Ovary (tissue), 9 donors: ENCODE measurements around the gene PTPRO. TPM values are rescaled to one million over a fixed set of nuclear protein-coding genes. Genes with fewer than 3 reads are reported as not detected.

Source experiments
- DNase-seq, 5 donors: peaks; one replicate each; pipeline ENCODE4 v3.0.0-alpha.2; 2019 to 2020
- H3K27ac ChIP-seq, 2 donors: fragments of 200-600 bp; one replicate each; pipeline versions ENCODE4 v1.5.1 to v1.8.0; 2019 to 2022
- H3K27me3 ChIP-seq: fragments of 200-600 bp; one replicate; pipeline ENCODE4 v1.8.0; 2022
- H3K36me3 ChIP-seq: fragments of 200-600 bp; sonication (generic); one replicate; pipeline ENCODE4 v1.5.1; 2019
- H3K4me1 ChIP-seq: one replicate; pipeline ENCODE4 v1.8.1; 2013; ENCODE audit warnings: mild to moderate bottlenecking, moderate library complexity; ENCODE audit not compliant: insufficient read depth
- H3K4me3 ChIP-seq: fragments of 200-600 bp; sonication (generic); one replicate; pipeline ENCODE4 v1.5.1; 2017
- H3K9me3 ChIP-seq, 2 donors: fragments of 200-600 bp in 1 of 2; sonication (generic) in 1 of 2; one replicate each; pipeline versions ENCODE4 v1.5.1 to v1.8.1; 2013 to 2019; ENCODE audit warnings: mild to moderate bottlenecking in 1 of 2, moderate library complexity in 1 of 2
- CTCF ChIP-seq, 3 donors: fragments of 450-650 bp in 2 of 3; fragments of 200-600 bp in 1 of 3; IDR thresholded peaks; one replicate each; pipeline versions ENCODE4 v1.5.1 to v1.8.0; 2016 to 2022; ENCODE audit warnings: antibody characterized with exemption in 3 of 3, mild to moderate bottlenecking in 1 of 3
- EP300 ChIP-seq: sonication (generic); formaldehyde crosslinking; IDR thresholded peaks from one replicate; pipeline ENCODE4 v1.6.1; 2017; ENCODE audit warnings: antibody characterized with exemption
- POLR2A ChIP-seq: fragments of 450-650 bp; IDR thresholded peaks from one replicate; pipeline ENCODE4 v1.6.1; 2017; ENCODE audit warnings: antibody characterized with exemption, mild to moderate bottlenecking, moderate library complexity
- WGBS, 3 donors: extraction: QIAGEN DNeasy Blood & Tissue Kit in 1 of 3; methylation state at CpG; one replicate each; pipeline versions ENCODE4 v1.1.5 to v1.1.7; 2013 to 2017; 5-methylcytosine and 5-hydroxymethylcytosine counted together
- intact Hi-C, 4 donors: fragments of 100-400 bp; cut with DNase I; formaldehyde crosslinking; loops; one replicate each; pipeline versions ENCODE4 v1.11.0 to v1.15.1; 2022 to 2023
- polyA plus RNA-seq, 2 donors: library from polyadenylated mRNA; stranded (reverse); fragments of 200-250 nt in 1 of 2; fragments of 350-450 nt in 1 of 2; fragmentation: Illumina TruSeq in 1 of 2; extraction: RNeasy Lipid Tissue Mini Kit (QIAGEN cat#74804) in 1 of 2; gene quantifications; one replicate each; pipeline ENCODE4 v1.2.3, GENCODE V29; 2013 to 2014
- total RNA-seq, 7 donors: library from RNA; depleted of rRNA in 2 of 7; stranded (reverse); fragments of >200 nt in 2 of 7; fragmentation: NEBNext Ultra II Directional in 3 of 7; extraction: Animal tissue kit (Norgen Biotek cat#: 25700) in 3 of 7; gene quantifications; one replicate each; pipeline versions ENCODE4 v1.1.0 to v1.2.4, GENCODE V29; 2016 to 2023
- donor health status: DM: no; HTN: no; CAD: no; lungs with moderate emphysema.
- donor health status: DM: no; HTN: no; CAD: no.
- donor health status: Bipolar disorder and iron deficiency.
- donor health status: DM: yes; HTN: yes; CAD: no.
- donor health status: DM: no; HTN: no; CAD: no.
- donor health status: DM: yes; HTN: yes; CAD: no.

Gene PTPRO
- total and polyA plus RNA-seq, 9 donors: 0.30 to 3.7 (median 0.83) TPM

DNA sequence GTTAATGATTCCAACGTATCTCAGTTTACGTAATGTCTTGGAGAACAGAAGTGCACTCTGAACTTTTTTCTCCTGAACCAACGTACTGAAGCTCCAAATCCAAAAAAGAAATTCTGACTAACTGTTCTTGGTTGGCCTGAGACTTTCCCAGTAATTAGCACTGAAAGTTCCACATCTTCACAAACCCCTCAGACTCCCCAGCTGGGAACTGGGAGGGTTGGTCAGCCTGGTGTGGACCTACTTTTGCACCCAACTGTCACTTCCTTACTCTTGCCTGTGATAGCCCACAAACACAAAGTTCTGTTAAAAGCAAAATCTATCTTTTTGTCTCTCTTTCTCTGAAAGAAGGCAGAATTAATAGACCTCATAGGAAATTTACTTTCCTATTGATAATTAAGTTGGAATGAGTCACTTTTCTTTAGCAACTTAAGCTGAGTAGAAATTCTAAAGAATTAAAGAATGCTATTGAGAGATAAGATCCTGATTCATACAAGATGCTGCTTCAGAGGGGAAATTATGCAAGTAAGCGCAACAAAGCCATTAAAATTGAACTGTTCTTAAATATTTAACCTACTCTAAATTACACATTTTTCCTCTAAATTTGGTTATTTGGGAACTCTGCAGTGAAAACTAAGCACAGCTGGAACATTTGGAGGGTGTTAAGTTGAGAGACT, 311.8 kb downstream of the PTPRO start:
- Histone ChIP-seq H3K9me3 (no peaks in the 10 kb centered on the region), H3K27ac (no peak overlapping the region), H3K36me3 (no peaks in the 10 kb centered on the region), H3K4me3 (no peak overlapping the region), H3K4me1 (peaks cover 15% of the 10 kb centered on the region), H3K27me3 (no peaks in the 10 kb centered on the region)
- TF ChIP-seq EP300 (no peak), CTCF (IDR thresholded peaks at IDR 0.05) (no peak)
- intact Hi-C loops: loop anchor here in 1 of 4 donors (10.0 kb wide), 1 partner anchor 151 kb away; the partner anchor contains the start of gene EPS8
- DNase-seq: no peak
- 50 to 60% (median 53%) methylated on average over 4 of the region's 4 CpGs for WGBS, 3 donors

DNA sequence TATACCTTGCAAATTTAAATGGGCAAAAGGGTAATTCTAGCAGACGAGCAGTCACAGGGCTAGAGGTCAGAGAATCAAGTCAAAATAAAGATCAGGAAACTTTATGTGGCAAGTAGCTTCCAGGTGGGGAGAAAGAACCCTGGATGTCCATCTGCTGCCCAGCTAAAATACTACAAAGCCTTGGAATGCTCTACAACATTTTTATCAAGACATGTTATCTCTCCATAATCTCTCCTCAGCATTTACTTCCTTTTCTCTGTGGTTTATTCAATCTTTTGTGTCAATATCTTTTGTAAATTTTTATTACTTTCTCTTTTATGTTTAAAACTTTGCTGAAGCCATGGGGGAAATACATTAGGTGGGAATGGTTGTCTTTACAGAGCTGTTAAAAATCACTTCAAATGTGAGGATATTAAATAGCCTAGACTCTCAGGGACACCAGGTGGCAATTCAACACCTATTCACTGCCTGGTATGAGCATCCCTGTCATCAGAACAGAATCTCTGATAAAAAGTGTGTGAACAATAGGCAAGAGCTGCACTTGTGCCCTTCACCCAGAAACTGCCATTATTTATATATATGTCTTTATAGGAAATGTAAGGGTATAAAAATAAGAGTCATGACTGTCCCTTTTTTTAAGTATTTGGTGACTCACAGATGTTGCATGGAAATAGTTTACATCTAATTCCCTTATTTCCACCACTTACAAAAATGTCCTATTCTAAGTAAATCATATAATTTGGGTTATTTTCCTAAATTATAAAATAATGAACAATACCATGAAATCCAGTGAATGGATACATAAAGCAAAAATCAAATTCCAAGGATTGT, 314.0 kb downstream of the PTPRO start:
- Histone ChIP-seq H3K27ac (peak overlapping the region in 1 of 2 donors; percentile 59), H3K36me3 (no peaks in the 10 kb centered on the region), H3K4me3 (no peak overlapping the region), H3K4me1 (peaks cover 14% of the 10 kb centered on the region), H3K9me3 (no peaks in the 10 kb centered on the region), H3K27me3 (no peaks in the 10 kb centered on the region)
- intact Hi-C loops: loop anchor here in 1 of 4 donors (10.0 kb wide), 1 partner anchor 149 kb away; the partner anchor contains the start of gene EPS8
- no peak for TF ChIP-seq CTCF (IDR thresholded peaks at IDR 0.05)
- TF ChIP-seq EP300: no peak
- TF ChIP-seq POLR2A: no peak
- DNase-seq: no peak
- 84 to 88% (median 86%) methylated on average over 1 of the region's 1 CpG for WGBS, 3 donors

GRCh38 chr12:15638231-15638630, 315.9 kb downstream of the PTPRO start:
- no peak overlapping the region for H3K4me3 ChIP-seq
- no peaks in the 10 kb centered on the region for H3K36me3 ChIP-seq
- H3K27ac ChIP-seq: peak overlapping the region in 1 of 2 donors; percentile 59
- intact Hi-C loops: loop anchor here in 1 of 4 donors (10.0 kb wide), 1 partner anchor 147 kb away; the partner anchor contains the start of gene EPS8
- no peaks in the 10 kb centered on the region for H3K27me3 ChIP-seq
- H3K4me1 ChIP-seq: peaks cover 11% of the 10 kb centered on the region
- 5 to 21% (median 9%) methylated on average over 3 of the region's 3 CpGs for WGBS, 3 donors
- TF ChIP-seq POLR2A (no peak), CTCF (IDR thresholded peaks at IDR 0.05) (no peak), EP300 (no peak)
- no peaks in the 10 kb centered on the region for H3K9me3 ChIP-seq
- no peak for DNase-seq

GRCh38 chr12:15644700-15645099, 322.4 kb downstream of the PTPRO start:
- no peak for DNase-seq
- H3K36me3 ChIP-seq: no peaks in the 10 kb centered on the region
- no peak for TF ChIP-seq CTCF (IDR thresholded peaks at IDR 0.05)
- TF ChIP-seq POLR2A: no peak
- no peak for TF ChIP-seq EP300
- H3K4me1 ChIP-seq: peaks cover 3% of the 10 kb centered on the region
- no peak overlapping the region for H3K27ac ChIP-seq
- no peak overlapping the region for H3K4me3 ChIP-seq
- no peaks in the 10 kb centered on the region for H3K9me3 ChIP-seq
- intact Hi-C loops: no loop called here
- no peaks in the 10 kb centered on the region for H3K27me3 ChIP-seq
